Middle frontal gyrus (tissue), 1 donor: Measurements from ENCODE around the gene VIP.

ENCODE experiments used
- DNase-seq: peaks from one replicate; pipeline ENCODE4 v3.0.0-alpha.2; 2015; ENCODE audit warnings: low spot score; ENCODE audit errors: extremely low spot score

Gene VIP

GRCh38 chr6:152776833-152777232 lies 26.2 kb downstream of the VIP start:
- DNase-seq, result no peak

GRCh38 chr6:152783217-152783878 lies 32.8 kb downstream of the VIP start:
- no peak for DNase-seq

- DNase-seq, result no peak
Observed at GRCh38 chr6:152794696-152795095, 44.1 kb downstream of the VIP start.

- DNase-seq, result no peak
Observed at GRCh38 chr6:152804150-152804549, 53.6 kb downstream of the VIP start.
